Measurements from ENCODE around the gene NMT1. TPM values are rescaled to one million over a fixed set of nuclear protein-coding genes. Genes with fewer than 3 reads are reported as not detected.

Gene NMT1
- total RNA-seq, 3 donors from 2014 or later (not counting 1 experiment from before 2014, with no cell fraction given) = 56.6 to 94.7 (median 77.6) TPM

DNA sequence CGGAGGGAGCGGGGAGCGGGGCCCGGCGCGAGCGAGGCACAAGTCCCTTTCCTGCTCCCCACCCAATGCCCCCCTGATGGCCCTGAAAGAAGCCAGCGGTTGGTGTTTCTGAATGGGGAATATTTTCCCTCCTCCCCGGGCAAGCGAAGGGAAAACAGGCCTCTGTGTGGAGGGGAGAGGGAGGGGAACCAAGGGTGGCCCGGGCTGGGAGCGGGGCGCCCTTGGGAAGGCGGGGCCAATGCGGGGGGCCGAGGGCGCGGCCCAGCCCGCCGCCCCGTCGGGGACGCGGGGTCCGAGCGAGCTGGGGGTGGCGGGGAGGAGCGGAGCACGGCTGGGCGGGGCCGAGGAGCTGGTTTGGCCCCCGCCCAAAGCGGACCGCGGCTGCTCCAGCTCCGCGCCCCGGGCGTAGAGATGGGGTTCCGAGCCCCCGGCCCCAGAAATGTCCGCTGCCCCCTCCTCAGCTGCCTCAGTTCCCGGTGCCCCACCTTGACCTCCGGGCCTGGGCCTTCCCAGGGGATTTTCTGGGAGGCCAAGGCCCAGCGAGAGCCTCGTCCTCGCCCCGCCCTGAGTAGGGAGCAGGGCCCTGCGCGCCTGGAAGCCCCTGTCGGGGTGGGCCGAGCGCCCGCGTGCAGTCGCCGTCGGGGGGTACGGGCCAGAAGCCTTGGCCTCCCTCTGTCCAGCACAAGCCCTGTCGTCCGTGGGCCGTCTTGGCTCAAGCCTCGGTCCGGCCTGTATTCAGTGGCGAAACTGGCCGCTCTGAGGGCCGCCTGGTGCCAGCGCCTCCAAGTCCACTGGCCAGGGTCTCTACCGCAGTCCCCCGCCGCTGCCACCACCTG, 83.3 kb downstream of the NMT1 start:
- peaks cover 6% of the 10 kb centered on the region for H3K36me3 Mint-ChIP-seq
- H3K9me3 ChIP-seq (ENCODE audit: control insufficient read depth, insufficient read depth, low read length) = no peaks in the 10 kb centered on the region
- H3K27me3 ChIP-seq (ENCODE audit: control insufficient read depth, insufficient read depth, low read length) = no peaks in the 10 kb centered on the region
- H3K4me3 Mint-ChIP-seq = peak overlapping the region; percentile 100
- intact Hi-C loops (cut with micrococcal nuclease) = loop anchor here (5.0 to 10.0 kb wide), 2 partner anchors 173 to 1050 kb away; partner anchors contain the start of genes KANSL1 and MAP3K14
- DNase-seq = no peak
- no peaks in the 10 kb centered on the region for H3K36me3 ChIP-seq (ENCODE audit: control insufficient read depth, insufficient read depth, low read length)
- 25% methylated on average over 71 of the region's 71 CpGs for WGBS (ENCODE audit: insufficient coverage)
- H3K27me3 Mint-ChIP-seq (ENCODE audit: low read depth in 2 of 2) = no peaks in the 10 kb centered on the region
- peak overlapping the region in 1 of 2 donors; percentile 98 for H3K27ac Mint-ChIP-seq
- no peaks in the 10 kb centered on the region for H3K9me3 Mint-ChIP-seq
- TF ChIP-seq, protein P1, sequence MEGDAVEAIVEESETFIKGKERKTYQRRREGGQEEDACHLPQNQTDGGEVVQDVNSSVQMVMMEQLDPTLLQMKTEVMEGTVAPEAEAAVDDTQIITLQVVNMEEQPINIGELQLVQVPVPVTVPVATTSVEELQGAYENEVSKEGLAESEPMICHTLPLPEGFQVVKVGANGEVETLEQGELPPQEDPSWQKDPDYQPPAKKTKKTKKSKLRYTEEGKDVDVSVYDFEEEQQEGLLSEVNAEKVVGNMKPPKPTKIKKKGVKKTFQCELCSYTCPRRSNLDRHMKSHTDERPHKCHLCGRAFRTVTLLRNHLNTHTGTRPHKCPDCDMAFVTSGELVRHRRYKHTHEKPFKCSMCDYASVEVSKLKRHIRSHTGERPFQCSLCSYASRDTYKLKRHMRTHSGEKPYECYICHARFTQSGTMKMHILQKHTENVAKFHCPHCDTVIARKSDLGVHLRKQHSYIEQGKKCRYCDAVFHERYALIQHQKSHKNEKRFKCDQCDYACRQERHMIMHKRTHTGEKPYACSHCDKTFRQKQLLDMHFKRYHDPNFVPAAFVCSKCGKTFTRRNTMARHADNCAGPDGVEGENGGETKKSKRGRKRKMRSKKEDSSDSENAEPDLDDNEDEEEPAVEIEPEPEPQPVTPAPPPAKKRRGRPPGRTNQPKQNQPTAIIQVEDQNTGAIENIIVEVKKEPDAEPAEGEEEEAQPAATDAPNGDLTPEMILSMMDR (IDR thresholded peaks at IDR 0.05) = no peak
- no peak for ATAC-seq
- H3K4me1 Mint-ChIP-seq = peaks cover 37 to 55% of the 10 kb centered on the region in 2 donors
- peaks cover 42% of the 10 kb centered on the region for H3K4me1 ChIP-seq (ENCODE audit: control insufficient read depth, insufficient read depth, low read length)
- H3K4me3 ChIP-seq (ENCODE audit: low read length) = peak overlapping the region; percentile 33
- H3K27ac ChIP-seq (ENCODE audit: low read length) = peak overlapping the region; percentile 47

DNA sequence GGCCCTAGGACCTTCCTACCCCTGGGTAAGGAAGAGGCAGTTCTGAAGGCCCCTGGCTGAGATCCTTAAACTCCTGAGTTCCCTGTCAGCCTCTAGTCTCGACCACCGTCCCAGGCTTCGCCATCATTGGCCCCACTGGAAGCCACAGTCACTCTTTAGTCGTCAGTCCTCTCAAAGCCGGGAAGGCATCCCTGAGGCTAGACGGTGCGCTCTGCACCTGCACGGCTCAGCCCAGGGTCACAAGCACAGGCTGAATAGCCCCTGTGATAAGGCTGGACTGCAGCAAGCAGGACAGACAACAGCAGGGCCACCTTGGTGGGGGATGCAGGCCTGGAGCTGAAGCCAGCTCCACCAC, 83.9 kb downstream of the NMT1 start:
- Mint-ChIP-seq H3K4me1 (peaks cover 42 to 61% of the 10 kb centered on the region in 2 donors), H3K36me3 (peaks cover 6% of the 10 kb centered on the region), H3K4me3 (peak overlapping the region; percentile 100), H3K9me3 (no peaks in the 10 kb centered on the region), H3K27me3 (ENCODE audit: low read depth in 2 of 2) (no peaks in the 10 kb centered on the region), H3K27ac (peak overlapping the region in 1 of 2 donors; percentile 98)
- Histone ChIP-seq H3K27me3 (ENCODE audit: control insufficient read depth, insufficient read depth, low read length) (no peaks in the 10 kb centered on the region), H3K4me3 (ENCODE audit: low read length) (no peak overlapping the region), H3K9me3 (ENCODE audit: control insufficient read depth, insufficient read depth, low read length) (no peaks in the 10 kb centered on the region), H3K4me1 (ENCODE audit: control insufficient read depth, insufficient read depth, low read length) (peaks cover 47% of the 10 kb centered on the region), H3K36me3 (ENCODE audit: control insufficient read depth, insufficient read depth, low read length) (no peaks in the 10 kb centered on the region), H3K27ac (ENCODE audit: low read length) (no peak overlapping the region)
- ATAC-seq (no peak), DNase-seq (peak in 1 of 2 donors; percentile 17)
- intact Hi-C loops (cut with micrococcal nuclease) = loop anchor here (5.0 to 10.0 kb wide), 2 partner anchors 172 to 1050 kb away; partner anchors contain the start of genes KANSL1 and MAP3K14
- 91% methylated on average over 8 of the region's 8 CpGs for WGBS (ENCODE audit: insufficient coverage)
- TF ChIP-seq, protein P1 (IDR thresholded peaks at IDR 0.05) = no peak

DNA sequence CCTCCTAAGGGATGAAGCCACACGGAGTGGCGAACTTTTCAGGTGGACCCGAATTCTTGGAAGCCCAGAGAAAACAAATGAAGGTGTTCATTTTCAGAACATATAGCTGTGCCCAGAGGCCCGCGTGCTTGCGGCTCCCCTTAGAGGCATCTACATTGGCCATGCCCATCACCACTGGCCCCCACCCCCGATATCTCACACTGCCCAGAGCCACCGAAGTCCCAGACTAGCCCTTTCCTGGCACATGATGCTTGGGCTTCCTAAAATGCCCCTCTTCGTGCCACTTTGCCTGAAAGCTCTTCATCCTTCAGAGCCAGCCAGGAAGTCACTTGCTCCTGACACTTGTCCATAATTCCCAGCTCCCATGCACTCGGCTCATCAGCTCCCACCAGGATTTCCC, 85.0 kb downstream of the NMT1 start:
- H3K27me3 ChIP-seq (ENCODE audit: control insufficient read depth, insufficient read depth, low read length) = no peaks in the 10 kb centered on the region
- no peak for ATAC-seq
- Mint-ChIP-seq H3K9me3 (no peaks in the 10 kb centered on the region), H3K27me3 (ENCODE audit: low read depth in 2 of 2) (no peaks in the 10 kb centered on the region), H3K27ac (peak overlapping the region; percentile 98 to 100), H3K4me1 (peaks cover 46 to 63% of the 10 kb centered on the region in 2 donors), H3K36me3 (peaks cover 6% of the 10 kb centered on the region), H3K4me3 (peak overlapping the region; percentile 100)
- no peak overlapping the region for H3K4me3 ChIP-seq (ENCODE audit: low read length)
- H3K4me1 ChIP-seq (ENCODE audit: control insufficient read depth, insufficient read depth, low read length) = peaks cover 50% of the 10 kb centered on the region
- DNase-seq = peak in 1 of 2 donors; percentile 12
- WGBS (ENCODE audit: insufficient coverage) = 97% methylated on average over 10 of the region's 10 CpGs
- TF ChIP-seq, protein P1 (IDR thresholded peaks at IDR 0.05) = no peak
- H3K27ac ChIP-seq (ENCODE audit: low read length) = no peak overlapping the region
- H3K9me3 ChIP-seq (ENCODE audit: control insufficient read depth, insufficient read depth, low read length) = no peaks in the 10 kb centered on the region
- H3K36me3 ChIP-seq (ENCODE audit: control insufficient read depth, insufficient read depth, low read length) = no peaks in the 10 kb centered on the region
- intact Hi-C loops (cut with micrococcal nuclease) = loop anchor here (5.0 to 10.0 kb wide), 2 partner anchors 171 to 1049 kb away; partner anchors contain the start of genes KANSL1 and MAP3K14

Measured in natural killer cell (primary cell).